OCI-LY1 (cell line): Measurements from ENCODE around the gene LAMA4.

Experiments
- H2AFZ ChIP-seq: fragments of 200-600 bp; sonication (generic), shearing (Covaris generic); 2 replicates; pipeline ENCODE4 v1.6.0; 2014; ENCODE audit warnings: antibody characterized with exemption, mild to moderate bottlenecking, low read length
- H3F3A ChIP-seq: fragments of 200-600 bp; sonication (generic), shearing (Covaris generic); 2 replicates; pipeline ENCODE4 v1.6.0; 2014; ENCODE audit warnings: mild to moderate bottlenecking, antibody characterized with exemption, low read length, moderate library complexity; ENCODE audit not compliant: insufficient read depth
- H3K27ac ChIP-seq: fragments of 200-600 bp; sonication (generic); 2 replicates; pipeline ENCODE4 v1.5.1; 2014; ENCODE audit warnings: low read length, mixed run types, mild to moderate bottlenecking, low read depth; ENCODE audit not compliant: poor library complexity, severe bottlenecking
- H3K27me3 ChIP-seq: fragments of 200-600 bp; sonication (generic); 2 replicates; pipeline ENCODE4 v1.6.0; 2014; ENCODE audit warnings: antibody characterized with exemption, mild to moderate bottlenecking, low read length, moderate library complexity; ENCODE audit not compliant: insufficient read depth
- H3K36me3 ChIP-seq: fragments of 200-600 bp; sonication (generic); 2 replicates; pipeline ENCODE4 v1.6.1; 2014; ENCODE audit warnings: mild to moderate bottlenecking, antibody characterized with exemption, low read length, moderate library complexity, mixed read lengths; ENCODE audit not compliant: insufficient read depth
- H3K4me1 ChIP-seq: fragments of 200-600 bp; sonication (generic); 2 replicates; pipeline ENCODE4 v1.5.1; 2014; ENCODE audit warnings: mild to moderate bottlenecking, low read length, moderate library complexity; ENCODE audit not compliant: insufficient read depth, severe bottlenecking
- H3K4me2 ChIP-seq: fragments of 200-600 bp; sonication (generic), shearing (Covaris generic); 2 replicates; pipeline ENCODE4 v1.6.1; 2014; ENCODE audit warnings: low read length
- H3K4me3 ChIP-seq: fragments of 200-600 bp; sonication (generic); 2 replicates; pipeline ENCODE4 v1.5.1; 2014; ENCODE audit warnings: low read length, low read depth, mild to moderate bottlenecking, mixed read lengths; ENCODE audit not compliant: poor library complexity, severe bottlenecking
- H3K79me2 ChIP-seq: fragments of 200-600 bp; shearing (Covaris generic); 2 replicates; pipeline ENCODE4 v1.6.1; 2016; ENCODE audit warnings: mixed run types, low read length, mixed read lengths; ENCODE audit not compliant: insufficient read depth
- H3K9ac ChIP-seq: fragments of 200-600 bp; sonication (generic), shearing (Covaris generic); 2 replicates; pipeline ENCODE4 v1.6.1; 2014; ENCODE audit warnings: mild to moderate bottlenecking, low read length, mixed read lengths
- H3K9me2 ChIP-seq: fragments of 200-600 bp; sonication (generic), shearing (Covaris generic); 2 replicates; pipeline ENCODE4 v1.6.1; 2014; ENCODE audit warnings: low read depth, mild to moderate bottlenecking, low read length, mixed read lengths
- H3K9me3 ChIP-seq: fragments of 200-600 bp; shearing (Covaris generic); 2 replicates; pipeline ENCODE4 v1.6.1; 2014; ENCODE audit warnings: low read length, mixed read lengths
- H4K20me1 ChIP-seq: fragments of 200-600 bp; sonication (generic), shearing (Covaris generic); 2 replicates; pipeline ENCODE4 v1.6.0; 2016; ENCODE audit warnings: mild to moderate bottlenecking, low read length; ENCODE audit not compliant: insufficient read depth
- EZH2 ChIP-seq: fragments of 200-600 bp; sonication (generic), shearing (Covaris generic); IDR thresholded peaks from 2 replicates; pipeline ENCODE4 v1.8.0; 2017; ENCODE audit warnings: borderline replicate concordance, mixed run types, mild to moderate bottlenecking, antibody characterized with exemption, low read length, moderate library complexity, mixed read lengths
- TF ChIP-seq, protein P1 (sequence below): fragments of 200-600 bp; sonication (generic), shearing (Covaris generic); IDR thresholded peaks from 2 replicates; pipeline ENCODE4 v1.5.1; 2017; ENCODE audit warnings: mild to moderate bottlenecking, antibody characterized with exemption, low read length, moderate library complexity, mixed read lengths

LAMA4 gene

DNA sequence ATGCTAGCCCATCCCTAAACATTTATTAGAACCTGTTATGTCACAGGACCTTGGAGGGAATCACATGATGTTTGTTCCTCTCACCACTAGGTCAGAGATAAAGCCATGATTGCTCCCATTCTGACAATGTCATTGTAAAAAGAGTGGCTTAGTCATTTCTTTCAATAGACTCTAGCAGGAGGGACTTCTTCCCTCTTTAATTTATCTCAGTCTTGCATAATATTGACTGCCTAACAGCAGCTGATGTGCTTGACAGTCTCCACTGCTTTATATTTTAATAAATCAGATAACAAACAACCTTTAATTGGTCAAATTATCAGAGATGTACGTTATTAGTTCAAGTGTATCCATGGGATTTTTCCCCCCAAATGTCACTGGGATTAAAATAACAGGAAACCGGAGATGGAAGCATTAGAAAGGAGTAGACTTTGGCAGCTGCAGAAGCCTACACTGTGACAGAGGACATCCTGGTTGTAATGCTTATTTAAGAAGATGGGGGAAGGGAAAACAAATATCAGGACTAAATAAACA lies 39.6 kb downstream of the LAMA4 start:
- no peak overlapping the region for H2AFZ ChIP-seq
- no peaks in the 10 kb centered on the region for H3F3A ChIP-seq
- no peaks in the 10 kb centered on the region for H3K9me3 ChIP-seq
- H3K9ac ChIP-seq = no peak overlapping the region
- H3K9me2 ChIP-seq = no peaks in the 10 kb centered on the region
- H3K79me2 ChIP-seq = no peaks in the 10 kb centered on the region
- H4K20me1 ChIP-seq = no peaks in the 10 kb centered on the region
- H3K36me3 ChIP-seq = no peaks in the 10 kb centered on the region
- no peaks in the 10 kb centered on the region for H3K27me3 ChIP-seq
- no peaks in the 10 kb centered on the region for H3K4me1 ChIP-seq
- H3K4me2 ChIP-seq = no peak overlapping the region
- no peak overlapping the region for H3K27ac ChIP-seq
- TF ChIP-seq, protein P1, sequence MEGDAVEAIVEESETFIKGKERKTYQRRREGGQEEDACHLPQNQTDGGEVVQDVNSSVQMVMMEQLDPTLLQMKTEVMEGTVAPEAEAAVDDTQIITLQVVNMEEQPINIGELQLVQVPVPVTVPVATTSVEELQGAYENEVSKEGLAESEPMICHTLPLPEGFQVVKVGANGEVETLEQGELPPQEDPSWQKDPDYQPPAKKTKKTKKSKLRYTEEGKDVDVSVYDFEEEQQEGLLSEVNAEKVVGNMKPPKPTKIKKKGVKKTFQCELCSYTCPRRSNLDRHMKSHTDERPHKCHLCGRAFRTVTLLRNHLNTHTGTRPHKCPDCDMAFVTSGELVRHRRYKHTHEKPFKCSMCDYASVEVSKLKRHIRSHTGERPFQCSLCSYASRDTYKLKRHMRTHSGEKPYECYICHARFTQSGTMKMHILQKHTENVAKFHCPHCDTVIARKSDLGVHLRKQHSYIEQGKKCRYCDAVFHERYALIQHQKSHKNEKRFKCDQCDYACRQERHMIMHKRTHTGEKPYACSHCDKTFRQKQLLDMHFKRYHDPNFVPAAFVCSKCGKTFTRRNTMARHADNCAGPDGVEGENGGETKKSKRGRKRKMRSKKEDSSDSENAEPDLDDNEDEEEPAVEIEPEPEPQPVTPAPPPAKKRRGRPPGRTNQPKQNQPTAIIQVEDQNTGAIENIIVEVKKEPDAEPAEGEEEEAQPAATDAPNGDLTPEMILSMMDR = no peak
- no peak for TF ChIP-seq EZH2
- no peak overlapping the region for H3K4me3 ChIP-seq

DNA sequence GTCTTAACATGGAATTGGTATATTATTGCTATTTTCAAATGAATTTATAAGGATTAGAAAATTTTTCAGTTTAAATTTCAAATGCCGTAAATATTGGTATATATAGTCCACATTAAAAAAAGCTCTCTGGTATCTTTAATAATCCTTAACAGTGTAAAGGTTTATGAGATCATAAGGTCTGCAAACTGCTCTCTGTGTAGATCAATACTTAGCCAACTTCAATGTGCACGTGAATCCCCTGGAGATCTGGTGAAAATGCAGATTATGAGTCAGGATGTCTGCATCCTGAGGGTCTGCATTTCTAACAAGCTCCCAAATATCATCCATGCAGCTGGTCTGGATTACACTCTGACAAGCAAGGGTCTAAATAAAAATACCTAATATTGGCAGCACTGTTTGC lies 43.5 kb downstream of the LAMA4 start:
- no peaks in the 10 kb centered on the region for H3K27me3 ChIP-seq
- no peak overlapping the region for H3K4me3 ChIP-seq
- no peaks in the 10 kb centered on the region for H4K20me1 ChIP-seq
- H2AFZ ChIP-seq = no peak overlapping the region
- H3F3A ChIP-seq = no peaks in the 10 kb centered on the region
- H3K9me2 ChIP-seq = no peaks in the 10 kb centered on the region
- H3K4me2 ChIP-seq = no peak overlapping the region
- H3K4me1 ChIP-seq = no peaks in the 10 kb centered on the region
- no peak overlapping the region for H3K9ac ChIP-seq
- no peak for TF ChIP-seq EZH2
- TF ChIP-seq, protein P1 = no peak
- no peaks in the 10 kb centered on the region for H3K36me3 ChIP-seq
- H3K9me3 ChIP-seq = no peaks in the 10 kb centered on the region
- H3K27ac ChIP-seq = no peak overlapping the region
- H3K79me2 ChIP-seq = no peaks in the 10 kb centered on the region

DNA sequence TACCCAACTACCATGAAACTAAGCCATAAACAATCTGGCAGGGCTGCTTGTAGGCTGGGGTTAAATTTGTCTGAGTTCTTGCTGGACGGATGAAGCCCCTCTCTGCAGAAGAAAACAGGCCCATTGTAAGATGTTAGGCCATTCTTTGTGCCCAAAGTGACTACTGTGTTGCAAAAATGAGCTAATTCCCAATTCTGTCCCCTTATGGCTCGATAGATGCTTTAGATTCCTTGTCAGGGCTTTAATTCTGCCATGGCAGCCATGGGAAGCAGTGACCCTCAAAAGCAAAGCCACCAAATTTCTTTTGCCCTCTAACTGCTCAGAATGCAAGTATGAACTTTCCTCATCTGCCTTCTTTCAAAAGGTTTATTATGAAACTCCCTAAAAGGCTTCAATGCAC lies 45.2 kb downstream of the LAMA4 start:
- Histone ChIP-seq H3K9me3 (no peaks in the 10 kb centered on the region), H3K27me3 (no peaks in the 10 kb centered on the region), H3K4me2 (no peak overlapping the region), H3K4me3 (no peak overlapping the region), H3K79me2 (no peaks in the 10 kb centered on the region), H3K4me1 (no peaks in the 10 kb centered on the region), H2AFZ (no peak overlapping the region), H3K9me2 (no peaks in the 10 kb centered on the region), H3K36me3 (no peaks in the 10 kb centered on the region), H3K9ac (no peak overlapping the region), H3K27ac (no peak overlapping the region), H4K20me1 (no peaks in the 10 kb centered on the region), H3F3A (no peaks in the 10 kb centered on the region)
- TF ChIP-seq, protein P1 = no peak
- no peak for TF ChIP-seq EZH2
